Subcutaneous adipose tissue (tissue), 4 donors: Measurements from ENCODE around the gene IFFO2. TPM values are rescaled to one million over a fixed set of nuclear protein-coding genes. Genes with fewer than 3 reads are reported as not detected.

Experiments used
- total RNA-seq, 4 donors: library from RNA; depleted of rRNA; stranded (reverse); fragments of >200 nt; gene quantifications; one replicate each; pipeline ENCODE4 v1.1.0, GENCODE V29; 2016
- TF ChIP-seq, protein P1 (sequence below): fragments of 450-650 bp; IDR thresholded peaks from one replicate; pipeline ENCODE4 v1.5.1; 2016; ENCODE audit warnings: low read depth, mild to moderate bottlenecking, control low read depth, antibody characterized with exemption, moderate library complexity

The IFFO2 gene
- total RNA-seq, 4 donors from 2014 or later: 2.0 to 12.8 (median 4.8) TPM

- TF ChIP-seq, protein P1, sequence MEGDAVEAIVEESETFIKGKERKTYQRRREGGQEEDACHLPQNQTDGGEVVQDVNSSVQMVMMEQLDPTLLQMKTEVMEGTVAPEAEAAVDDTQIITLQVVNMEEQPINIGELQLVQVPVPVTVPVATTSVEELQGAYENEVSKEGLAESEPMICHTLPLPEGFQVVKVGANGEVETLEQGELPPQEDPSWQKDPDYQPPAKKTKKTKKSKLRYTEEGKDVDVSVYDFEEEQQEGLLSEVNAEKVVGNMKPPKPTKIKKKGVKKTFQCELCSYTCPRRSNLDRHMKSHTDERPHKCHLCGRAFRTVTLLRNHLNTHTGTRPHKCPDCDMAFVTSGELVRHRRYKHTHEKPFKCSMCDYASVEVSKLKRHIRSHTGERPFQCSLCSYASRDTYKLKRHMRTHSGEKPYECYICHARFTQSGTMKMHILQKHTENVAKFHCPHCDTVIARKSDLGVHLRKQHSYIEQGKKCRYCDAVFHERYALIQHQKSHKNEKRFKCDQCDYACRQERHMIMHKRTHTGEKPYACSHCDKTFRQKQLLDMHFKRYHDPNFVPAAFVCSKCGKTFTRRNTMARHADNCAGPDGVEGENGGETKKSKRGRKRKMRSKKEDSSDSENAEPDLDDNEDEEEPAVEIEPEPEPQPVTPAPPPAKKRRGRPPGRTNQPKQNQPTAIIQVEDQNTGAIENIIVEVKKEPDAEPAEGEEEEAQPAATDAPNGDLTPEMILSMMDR: no peak
Observed at GRCh38 chr1:18899363-18900049, 57.0 kb downstream of the IFFO2 start.

DNA sequence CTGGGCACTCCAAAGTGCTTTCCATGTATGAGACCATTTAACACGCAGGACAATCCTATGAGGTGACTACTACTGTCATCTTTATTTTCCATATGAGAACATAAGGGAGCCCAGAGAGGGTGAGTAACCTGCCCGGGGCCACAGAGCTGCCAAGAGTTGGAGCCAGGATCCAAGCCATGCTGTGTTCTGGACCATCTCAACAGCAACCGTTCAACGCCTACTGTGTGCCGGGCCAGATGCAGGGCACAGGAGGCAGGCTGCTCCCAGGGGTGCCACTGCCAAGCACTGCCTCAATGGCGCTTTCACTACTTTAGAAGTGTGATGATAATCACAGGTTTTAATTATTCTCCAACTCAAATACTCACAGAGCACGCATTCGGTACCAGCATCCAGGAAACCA lies 57.9 kb downstream of the IFFO2 start:
- TF ChIP-seq, protein P1: no peak

GRCh38 chr1:18895317-18895716 lies 61.2 kb downstream of the IFFO2 start:
- TF ChIP-seq, protein P1: no peak

DNA sequence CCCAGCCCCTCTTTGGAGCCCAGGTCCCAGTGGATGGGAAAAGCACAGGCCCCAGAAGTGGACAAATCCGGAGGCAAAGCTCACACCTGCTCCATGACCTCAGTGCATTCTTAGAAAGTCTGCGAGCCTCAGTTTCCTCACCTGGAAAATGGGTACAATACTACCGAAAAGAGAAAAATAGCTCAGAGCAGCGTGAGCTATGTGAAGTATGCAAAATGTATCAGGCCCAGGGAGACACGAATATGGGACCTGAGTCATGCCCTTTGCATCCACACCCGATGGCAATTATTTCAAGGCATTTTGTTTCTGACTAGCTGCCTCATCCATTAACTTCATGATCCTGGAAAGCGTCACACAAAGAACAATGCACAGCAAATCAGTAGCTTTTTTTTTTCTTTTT lies 63.4 kb downstream of the IFFO2 start:
- TF ChIP-seq, protein P1: no peak

GRCh38 chr1:18891426-18891780 lies 65.1 kb downstream of the IFFO2 start:
- TF ChIP-seq, protein P1: no peak

- TF ChIP-seq, protein P1: no peak
Observed at GRCh38 chr1:18890706-18891425, 65.6 kb downstream of the IFFO2 start.

GRCh38 chr1:18886003-18886335 lies 70.5 kb downstream of the IFFO2 start:
- TF ChIP-seq, protein P1: no peak
